Islet of Langerhans (tissue), 1 donor: ENCODE data around the gene BCL11A.
A peak's percentile ranks its signal among the peaks of the same experiment; 100 is the strongest.

ENCODE experiments used
- FAIRE-seq: peaks from one replicate; lab custom pipeline; 2011; peaks lifted over from hg19 to GRCh38; lab: Jason Lieb, UNC

Gene BCL11A

DNA sequence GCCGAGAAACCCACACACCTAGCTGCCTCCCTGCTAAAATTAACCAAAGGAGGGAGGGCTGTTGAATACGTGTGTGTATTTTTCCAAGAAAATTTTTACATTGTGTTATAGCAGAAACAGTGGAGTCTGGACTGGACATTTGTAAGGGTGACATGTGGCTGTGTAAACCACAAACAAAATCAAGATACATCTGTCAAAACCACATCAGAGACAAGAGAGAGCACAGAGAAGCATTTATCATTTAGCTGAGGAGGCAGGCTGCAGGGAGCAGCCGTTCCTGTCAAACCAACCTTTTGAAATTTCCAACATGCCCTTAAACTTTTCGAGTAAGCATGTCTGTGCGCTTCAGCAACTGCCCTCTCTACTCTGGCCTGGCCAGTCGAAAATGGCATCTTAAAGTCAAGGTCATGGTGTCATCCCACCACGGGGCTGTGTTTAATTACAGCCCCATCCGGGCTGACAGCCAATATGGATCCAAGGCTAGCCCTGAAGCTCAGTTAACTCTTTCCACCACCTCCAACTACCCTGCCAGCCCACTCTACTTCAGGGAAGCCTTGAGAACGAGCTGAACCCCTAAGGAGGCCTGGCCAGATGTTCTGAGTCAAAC lies 8.4 kb downstream of the BCL11A start:
- no peak for FAIRE-seq

DNA sequence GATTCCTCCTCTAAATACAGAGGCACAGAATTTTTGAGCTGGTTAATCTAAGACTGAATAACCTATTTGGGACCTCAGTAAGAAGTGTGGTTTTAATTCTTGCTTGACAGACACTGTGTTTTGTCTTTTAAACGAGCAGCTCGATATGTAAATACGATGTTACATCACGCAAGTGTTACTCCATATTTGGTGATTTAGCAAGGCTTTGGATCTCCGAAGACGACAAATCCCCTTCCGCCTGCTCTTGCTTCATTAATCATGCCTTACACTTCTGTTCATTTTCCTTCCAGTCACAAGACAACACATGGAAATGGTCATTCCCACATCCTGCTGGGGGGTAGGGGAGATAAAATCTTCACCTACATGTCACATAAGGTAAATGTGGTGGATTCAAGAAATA lies 9.4 kb downstream of the BCL11A start:
- no peak for FAIRE-seq

GRCh38 chr2:60541056-60541651 lies 12.3 kb downstream of the BCL11A start:
- no peak for FAIRE-seq

DNA sequence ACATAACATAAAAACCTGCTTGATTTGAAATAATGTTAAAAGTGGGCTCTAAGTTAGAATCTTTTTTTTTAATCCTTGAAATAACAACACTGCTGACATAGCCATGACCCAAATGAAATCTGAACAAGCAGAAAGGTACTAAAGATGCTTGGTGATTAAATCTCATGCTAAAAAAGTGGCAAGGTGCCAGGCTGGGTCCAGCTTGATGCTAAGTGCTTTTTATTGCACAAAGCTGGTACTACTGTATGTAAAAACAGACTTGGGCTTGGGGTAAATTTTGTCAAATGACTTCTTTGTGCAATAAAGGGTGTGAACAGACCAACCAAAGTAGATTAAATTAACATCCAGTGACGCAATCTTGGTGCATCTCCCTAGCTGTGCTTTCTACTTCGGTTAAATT lies 13.4 kb downstream of the BCL11A start:
- FAIRE-seq = peak; percentile 82

GRCh38 chr2:60539140-60539539 lies 14.3 kb downstream of the BCL11A start:
- no peak for FAIRE-seq

- no peak for FAIRE-seq
Measured at GRCh38 chr2:60538101-60538500, 15.4 kb downstream of the BCL11A start.

DNA sequence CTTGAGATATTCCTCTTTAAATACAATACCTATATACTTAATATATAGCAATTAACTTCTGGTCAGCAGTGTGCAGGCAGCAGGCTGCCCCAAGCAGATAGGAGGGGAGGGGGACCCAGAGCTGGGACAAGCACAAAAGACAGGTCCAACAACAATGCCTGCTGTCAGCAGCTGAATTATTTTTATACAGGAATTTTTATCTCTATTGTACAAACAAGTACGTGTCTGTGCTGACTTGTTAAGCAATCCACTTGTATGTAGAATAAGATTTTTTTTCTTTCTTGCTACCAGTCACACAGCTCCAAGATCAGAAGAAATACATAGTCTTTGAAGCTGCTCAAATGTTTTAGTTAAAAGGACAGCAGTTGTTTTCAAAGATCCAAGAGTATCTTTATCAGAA lies 16.7 kb downstream of the BCL11A start:
- FAIRE-seq = peak; percentile 24

- FAIRE-seq = no peak
Measured at GRCh38 chr2:60535685-60536312, 17.7 kb downstream of the BCL11A start.

DNA sequence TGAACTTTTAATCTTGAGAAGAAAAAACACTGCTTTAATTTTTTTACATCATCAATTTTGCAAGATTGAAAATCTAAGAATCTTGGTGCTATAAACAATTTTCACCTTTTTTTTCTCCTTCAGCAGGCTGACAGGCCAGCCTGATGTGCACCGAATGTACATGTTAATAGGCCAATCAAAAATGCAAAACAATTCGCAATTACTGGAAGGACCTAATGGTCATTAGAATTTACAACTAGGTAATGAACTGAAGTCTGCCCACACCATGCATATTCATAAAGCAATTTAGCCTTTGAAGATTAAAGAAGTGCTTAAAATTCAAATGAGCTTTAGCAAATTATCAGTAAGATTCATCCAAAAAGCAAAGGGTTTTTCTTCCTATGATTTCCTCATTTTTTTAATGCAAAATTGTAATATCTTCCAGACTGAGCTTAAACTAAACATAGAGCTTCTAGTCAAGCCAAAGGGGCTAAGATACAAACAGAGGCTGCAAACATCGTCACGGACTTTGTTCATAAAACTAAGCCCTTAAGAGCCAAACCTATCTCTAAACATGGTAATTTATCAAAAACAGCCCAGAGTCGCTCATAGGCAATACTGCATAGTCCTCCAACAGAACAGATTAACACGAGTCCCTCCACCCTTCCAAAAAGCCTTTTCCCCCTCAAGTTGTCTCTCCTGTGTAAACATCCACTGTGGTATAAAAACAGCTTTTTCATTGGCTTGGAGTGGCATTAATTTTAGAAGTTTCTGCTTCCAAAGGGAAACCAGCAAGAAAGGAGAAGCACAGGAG lies 18.4 kb downstream of the BCL11A start:
- no peak for FAIRE-seq

GRCh38 chr2:60534052-60534685 lies 19.3 kb downstream of the BCL11A start:
- FAIRE-seq = no peak

DNA sequence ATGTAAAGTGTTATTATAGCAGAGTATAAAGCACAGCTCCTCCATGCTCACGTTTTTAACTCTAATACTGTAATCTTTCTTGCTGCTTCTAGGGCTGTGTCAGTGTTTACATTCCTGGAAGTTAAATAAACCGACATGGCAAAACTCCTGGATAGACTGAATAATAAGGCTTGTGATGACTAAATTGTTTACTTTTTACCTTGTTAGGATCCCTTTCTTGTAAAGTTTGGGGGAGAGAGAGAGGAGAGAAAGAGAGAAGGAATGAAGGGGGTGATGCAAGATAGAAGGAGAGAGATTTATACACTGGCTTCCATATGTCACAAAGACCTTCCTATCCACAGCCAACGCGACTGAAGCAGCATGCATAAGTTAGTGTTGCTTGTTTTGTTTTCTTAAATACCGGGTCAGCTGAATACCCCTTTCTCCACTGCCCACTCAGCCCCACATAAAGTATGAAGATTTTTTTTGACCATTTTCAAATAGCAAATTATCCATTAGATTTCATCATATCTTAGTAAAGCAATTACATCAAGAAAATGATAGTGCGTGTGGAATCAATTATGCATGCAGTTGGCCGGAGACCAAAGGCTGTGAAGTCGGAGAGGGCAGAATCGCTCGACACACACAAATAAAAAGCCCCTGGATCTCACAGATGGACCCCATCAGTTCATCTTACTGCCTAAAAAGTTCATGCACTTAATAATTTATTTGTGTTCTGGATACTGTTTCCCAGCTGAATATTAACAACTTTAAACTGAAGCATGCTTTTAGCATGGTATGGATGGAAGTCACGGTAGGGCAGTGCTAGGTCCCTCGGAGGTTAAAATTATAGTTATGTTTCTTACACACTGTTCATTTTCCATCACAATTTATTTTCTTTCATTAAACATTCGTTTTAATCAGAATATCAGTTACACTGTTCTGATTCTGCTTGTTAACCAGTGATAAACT lies 20.1 kb downstream of the BCL11A start:
- FAIRE-seq = no peak

- peak; percentile 49 for FAIRE-seq
Measured at GRCh38 chr2:60532421-60532820, 21.0 kb downstream of the BCL11A start.

DNA sequence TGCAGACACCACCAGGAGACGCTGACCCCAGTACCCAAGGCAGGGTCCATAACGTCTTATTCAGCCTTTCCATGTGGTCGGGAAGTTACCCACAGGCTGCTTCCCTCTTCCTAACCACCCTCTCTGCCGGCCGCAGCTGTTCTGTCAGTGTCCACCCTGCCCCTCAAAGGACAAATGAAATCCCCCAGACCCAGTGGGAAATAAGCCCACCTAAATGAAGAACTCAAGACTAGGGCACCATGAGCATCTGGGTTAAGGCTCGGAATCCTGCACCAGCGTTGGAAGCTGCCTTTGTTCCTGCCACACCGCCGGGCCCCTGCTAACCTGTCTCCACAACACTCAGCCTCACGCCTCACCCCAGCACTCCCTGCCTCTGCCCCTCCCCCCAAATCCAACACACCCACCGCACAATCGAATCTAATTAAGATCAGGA lies 21.7 kb downstream of the BCL11A start:
- FAIRE-seq = no peak

DNA sequence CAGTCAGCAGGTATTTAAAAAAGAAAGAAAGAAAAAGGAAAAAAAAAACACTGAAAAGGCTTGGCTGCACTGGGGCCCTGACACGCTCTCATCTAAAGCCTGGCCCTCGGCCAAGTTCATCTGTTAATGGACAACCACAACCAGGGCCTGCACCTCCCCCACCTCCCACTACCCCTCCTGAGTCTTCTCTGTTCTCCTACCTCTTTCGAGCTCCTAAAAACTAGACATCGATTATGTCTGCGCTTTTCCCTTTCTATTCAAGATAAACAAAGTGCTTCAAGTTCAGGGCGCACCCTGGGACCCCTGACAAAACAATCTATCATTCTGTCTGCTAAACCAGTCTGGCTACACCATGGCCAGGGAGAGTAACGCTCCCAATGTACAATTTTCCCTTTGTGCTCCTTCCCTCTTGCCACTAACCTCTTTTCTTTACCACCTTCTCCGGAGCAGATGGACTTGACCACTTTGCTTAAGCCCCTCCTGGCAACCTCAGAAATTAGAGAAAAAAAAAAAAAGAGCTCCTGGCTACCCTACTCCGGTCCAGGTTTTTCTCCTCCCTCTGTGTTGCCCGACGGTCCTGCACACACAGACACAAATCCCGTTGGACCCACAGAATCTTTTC lies 22.7 kb downstream of the BCL11A start:
- FAIRE-seq = no peak

GRCh38 chr2:60529785-60530627 lies 23.4 kb downstream of the BCL11A start:
- FAIRE-seq = no peak

- FAIRE-seq = no peak
Measured at GRCh38 chr2:60529136-60529784, 24.2 kb downstream of the BCL11A start.

- FAIRE-seq = no peak
Measured at GRCh38 chr2:60528281-60529020, 25.0 kb downstream of the BCL11A start.

DNA sequence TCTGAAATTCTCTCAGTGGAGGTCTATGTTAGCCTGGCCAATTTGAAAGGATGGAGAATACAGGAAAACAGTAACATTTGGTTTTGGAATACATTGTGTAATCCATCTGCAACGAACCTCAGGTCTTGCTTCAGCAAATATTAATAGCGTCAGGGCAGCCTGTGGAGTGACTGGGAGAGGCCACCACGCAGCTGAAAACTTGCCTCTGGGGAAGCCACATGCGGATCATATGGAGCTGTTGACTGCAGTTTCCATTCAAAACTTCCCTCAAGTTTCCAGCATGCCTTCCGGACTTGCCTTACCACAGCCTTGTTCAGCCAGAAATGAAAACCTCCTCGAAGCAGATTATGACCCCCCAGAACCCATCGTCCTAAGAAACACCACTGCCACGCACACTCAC lies 25.7 kb downstream of the BCL11A start:
- no peak for FAIRE-seq

DNA sequence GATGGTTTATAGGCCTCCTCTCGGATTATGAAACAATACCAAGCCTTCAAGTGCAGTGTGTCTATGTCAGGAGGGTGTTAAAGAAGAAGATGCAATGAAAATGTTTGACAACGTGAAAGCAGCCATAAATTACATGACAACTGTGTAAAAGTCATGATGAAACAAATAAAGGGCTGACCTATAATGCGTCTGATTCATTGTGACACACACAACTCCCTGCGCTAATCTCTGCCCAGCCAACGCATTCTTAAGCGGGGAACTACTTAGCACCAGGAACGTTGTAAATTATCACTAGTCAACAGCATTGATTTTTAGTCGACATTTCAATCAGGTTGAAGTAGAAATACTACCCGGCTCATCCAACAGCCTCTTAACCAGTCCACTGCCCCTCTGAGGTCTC lies 26.8 kb downstream of the BCL11A start:
- FAIRE-seq = no peak
